Stimulated activated CD4-positive, alpha-beta T cell treated with anti-CD3 and anti-CD28 coated beads, Interleukin-12 subunit alpha, Interleukin-12 subunit beta, amount 100 ng/mL, for 48 hours (primary cell): Measurements from ENCODE around the gene KRT13.

Source experiments
- DNase-seq, 3 donors: peaks; one replicate each; pipeline ENCODE4 v3.0.0-alpha.2; 2020; ENCODE audit warnings: low read depth in 2 of 3, low spot score in 1 of 3

The KRT13 gene

GRCh38 chr17:41475421-41475820 lies 30.0 kb downstream of the KRT13 start:
- no peak for DNase-seq

GRCh38 chr17:41474863-41475262 lies 30.5 kb downstream of the KRT13 start:
- DNase-seq: no peak

GRCh38 chr17:41468346-41468745 lies 37.1 kb downstream of the KRT13 start:
- no peak for DNase-seq

DNA sequence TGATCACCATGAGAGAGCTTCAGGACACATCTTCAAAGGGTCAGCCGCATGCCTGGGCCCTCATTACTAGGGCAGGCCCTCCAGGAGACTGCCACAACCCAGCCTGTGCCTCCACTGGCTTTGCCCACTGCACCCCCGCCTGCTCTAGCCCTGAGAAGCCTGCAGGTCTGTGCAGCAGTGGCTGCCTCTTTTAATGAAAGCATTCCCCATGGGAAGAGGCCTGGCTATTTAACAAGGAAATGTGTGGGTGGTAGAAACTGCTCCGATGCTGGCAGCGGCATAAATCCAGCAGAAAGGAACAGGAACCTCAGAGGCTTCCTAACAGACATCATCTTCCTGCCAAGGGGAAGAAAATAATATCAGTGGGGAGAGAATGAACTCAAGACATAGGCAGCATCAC lies 37.9 kb downstream of the KRT13 start:
- DNase-seq: no peak

DNA sequence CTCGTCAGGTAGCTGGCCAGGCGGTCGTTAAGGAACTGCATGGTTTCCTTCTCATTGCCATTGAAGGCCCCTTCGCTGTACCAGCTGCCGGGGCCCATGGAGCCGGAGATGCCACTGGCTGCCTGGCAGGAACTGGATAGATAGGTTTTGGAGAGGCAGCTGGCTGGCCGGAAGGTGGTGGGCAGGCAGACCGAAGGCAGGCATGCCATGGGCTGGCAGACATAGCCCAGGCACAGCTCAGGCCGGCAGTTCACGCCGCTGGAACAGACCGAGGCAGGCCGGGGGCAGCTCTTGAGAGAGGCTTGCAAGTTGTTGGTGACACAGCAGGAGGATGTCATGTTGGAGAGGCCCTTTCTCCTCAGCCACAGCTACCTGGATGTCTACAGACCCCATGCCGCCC lies 38.4 kb downstream of the KRT13 start, which contains the start of gene KRT32:
Gene KRT32, minus strand, starts transcription at position 399 of the 400 bp plus-strand sequence. Its CDS starts 61 bp downstream, at position 338.
- no peak for DNase-seq

GRCh38 chr17:41464682-41465081 lies 40.7 kb downstream of the KRT13 start:
- no peak for DNase-seq

DNA sequence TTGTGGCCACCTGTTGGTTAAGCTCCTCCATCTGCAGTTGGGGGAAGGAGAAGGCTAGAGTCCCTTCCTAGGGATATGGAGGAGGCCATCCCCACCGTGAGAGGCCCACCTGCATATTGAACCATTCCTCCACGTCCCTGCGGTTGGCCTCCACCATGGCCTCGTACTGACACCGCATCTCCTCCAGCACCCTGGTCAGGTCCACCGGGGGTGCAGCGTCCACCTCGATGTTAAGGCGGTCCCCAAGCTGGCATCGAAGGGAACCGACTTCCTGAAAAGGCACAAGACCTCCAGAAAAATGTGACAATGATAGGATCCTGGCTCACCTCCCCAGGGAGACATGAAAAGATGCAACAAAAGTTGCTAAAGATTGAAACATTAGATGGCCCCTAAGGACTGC lies 41.2 kb downstream of the KRT13 start:
- no peak for DNase-seq

DNA sequence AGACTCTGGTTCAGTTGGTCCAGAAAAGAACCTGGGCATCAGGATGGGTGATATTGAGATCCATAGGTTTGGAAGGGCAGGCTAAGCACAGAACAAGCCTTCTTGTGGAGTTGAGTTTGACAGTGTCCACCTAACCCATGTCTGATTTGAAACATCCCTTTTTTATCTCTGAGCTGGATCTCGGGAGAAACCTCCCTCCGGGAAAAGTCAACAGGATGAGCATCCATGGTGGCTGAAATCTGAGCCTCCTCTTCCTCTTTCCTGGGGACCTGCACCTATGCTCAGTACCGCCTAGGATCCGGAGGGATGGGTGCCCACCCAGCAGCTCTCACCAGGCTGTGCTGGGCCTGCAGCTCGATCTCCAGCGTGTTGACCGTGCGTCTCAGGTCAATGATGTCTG lies 41.7 kb downstream of the KRT13 start:
- DNase-seq: no peak

- no peak for DNase-seq
Observed at GRCh38 chr17:41462705-41463104, 42.7 kb downstream of the KRT13 start.

DNA sequence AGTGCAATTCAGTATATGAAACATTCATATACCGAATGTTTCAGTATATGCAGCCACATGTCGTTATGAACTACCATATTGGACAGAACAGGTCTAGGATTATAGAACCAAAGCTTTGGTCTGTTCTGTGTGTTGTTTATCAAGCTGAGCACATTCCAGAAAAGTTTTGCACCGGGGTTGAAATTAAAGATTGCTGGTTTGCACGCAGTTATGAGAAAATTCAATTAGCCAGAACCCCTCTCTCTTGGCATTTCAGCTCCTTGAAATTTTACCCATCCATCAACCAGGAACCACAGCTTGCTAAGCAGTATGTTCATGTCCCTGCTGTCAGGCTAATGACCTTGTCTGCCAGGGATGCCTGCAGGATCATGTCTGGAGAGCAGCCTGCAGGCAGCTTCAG lies 47.7 kb downstream of the KRT13 start:
- DNase-seq: no peak

GRCh38 chr17:41456204-41456603 lies 49.2 kb downstream of the KRT13 start:
- no peak for DNase-seq

DNA sequence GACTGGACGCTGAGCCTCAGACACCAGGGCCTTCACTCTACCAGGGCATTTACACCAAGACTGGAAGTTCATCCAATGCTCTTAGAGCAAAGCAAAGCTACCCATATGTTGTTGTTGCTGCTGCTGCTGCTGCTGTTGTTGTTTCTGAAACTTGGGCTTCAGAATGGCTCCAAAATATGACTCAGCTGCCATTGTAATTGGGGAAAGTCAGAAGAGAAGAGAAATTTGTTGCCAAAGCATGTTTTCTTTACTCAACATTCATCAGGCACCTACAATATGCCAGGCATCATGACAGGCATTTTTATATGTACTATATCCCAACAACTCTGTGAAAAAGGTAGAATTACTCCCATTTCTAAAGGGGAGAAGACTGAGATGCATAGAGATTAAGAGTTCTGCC lies 50.2 kb downstream of the KRT13 start:
- DNase-seq: no peak

DNA sequence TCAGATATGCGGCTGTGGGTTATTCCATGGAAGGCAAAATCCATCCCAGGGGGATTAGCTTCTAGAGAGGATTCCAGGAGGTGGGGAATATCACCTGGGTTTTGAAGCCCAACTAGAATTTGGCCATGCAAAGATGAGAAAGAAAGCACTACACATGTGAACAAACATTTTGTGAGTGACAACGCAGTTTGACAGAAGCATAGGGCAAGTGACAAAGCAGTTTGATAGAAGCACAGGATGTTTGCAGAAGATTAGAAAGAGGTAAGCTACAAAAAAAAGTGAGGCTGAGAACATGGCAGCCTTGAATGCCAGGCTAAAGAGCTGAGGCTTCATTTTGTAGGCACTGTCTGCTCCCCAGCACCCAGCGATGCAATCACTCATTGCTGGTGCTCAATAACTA lies 52.3 kb downstream of the KRT13 start:
- no peak for DNase-seq

DNA sequence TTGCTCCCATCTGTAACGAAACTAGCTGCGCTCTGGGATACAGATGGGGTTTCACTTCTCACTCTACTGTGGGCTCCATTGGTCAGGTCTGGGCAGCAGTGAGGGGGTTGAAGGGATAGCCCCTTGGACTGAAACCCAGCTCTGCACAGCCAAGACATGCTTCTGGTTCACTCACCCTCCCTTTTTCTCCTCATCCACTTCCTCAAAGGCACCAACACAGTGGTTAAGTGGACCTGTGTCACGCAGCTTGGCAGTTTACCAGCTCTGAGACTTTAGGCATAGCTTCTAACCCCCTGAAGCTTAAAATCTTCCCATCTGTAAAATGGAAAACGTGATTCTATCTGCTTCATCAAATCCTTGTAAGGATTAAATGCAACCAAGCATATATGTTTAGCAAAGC lies 53.1 kb downstream of the KRT13 start:
- no peak for DNase-seq

DNA sequence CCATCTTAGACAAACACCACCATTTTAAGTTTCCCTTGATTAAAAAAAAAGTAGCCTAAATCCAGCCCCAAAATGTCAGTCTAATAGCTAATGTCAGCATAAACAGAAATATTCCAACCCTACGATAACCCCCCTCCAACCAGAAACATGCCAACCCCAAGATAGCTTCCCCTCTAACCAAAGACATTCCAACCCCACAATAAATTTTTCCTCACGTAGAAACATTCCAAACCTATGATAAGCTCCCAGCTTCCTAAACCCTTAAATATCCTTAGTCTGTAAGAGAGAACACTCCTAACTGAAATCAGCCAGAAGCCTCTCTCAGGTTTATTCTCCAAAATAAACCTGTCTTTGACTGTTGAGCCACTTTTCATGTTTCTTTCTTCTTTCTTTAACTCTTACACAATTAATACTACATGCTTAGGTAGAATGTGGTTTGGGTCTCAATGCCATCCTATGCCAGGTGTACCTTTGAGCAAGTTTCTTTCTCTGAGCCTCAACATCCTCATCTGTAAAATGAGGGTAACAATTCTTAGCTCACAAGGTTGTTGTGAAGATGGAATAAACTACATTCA lies 54.2 kb downstream of the KRT13 start:
- DNase-seq: no peak
